ENCODE measurements around the gene LBHD2.

Gene LBHD2

DNA sequence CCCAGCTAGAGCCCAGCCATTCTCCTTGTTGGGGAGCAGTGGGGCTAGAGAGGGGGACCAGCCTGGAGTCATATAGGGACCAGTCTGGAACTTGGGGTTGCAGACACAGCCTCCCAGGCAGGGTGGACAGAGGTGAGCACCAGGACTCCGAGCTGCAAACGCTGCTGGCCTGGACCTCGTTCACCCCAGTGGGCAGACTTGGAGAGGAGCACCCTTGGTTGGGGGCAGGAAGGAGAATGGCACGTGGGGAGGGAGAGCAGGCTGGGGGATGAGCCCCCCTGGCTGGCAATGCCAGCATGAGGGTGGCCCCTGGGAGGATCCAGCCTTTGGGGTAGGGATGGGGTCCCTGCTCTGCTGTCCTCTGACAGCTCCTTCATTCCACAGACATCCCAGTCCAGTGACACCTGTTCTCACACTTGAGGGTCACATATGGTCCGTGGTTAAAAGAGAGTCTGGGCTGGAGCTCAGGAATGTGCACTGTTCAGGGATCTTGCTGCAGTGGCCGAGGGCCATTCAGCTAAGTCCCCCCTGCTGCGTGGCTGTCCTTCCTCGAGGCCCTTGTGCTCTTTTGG, 2.8 kb downstream of the LBHD2 start:
- no peak for DNase-seq (ENCODE audit: low read depth)
- H3K4me3 ChIP-seq (replicated peaks; ENCODE audit: low read depth, low read length): no peak overlapping the region
- TF ChIP-seq, protein P1, sequence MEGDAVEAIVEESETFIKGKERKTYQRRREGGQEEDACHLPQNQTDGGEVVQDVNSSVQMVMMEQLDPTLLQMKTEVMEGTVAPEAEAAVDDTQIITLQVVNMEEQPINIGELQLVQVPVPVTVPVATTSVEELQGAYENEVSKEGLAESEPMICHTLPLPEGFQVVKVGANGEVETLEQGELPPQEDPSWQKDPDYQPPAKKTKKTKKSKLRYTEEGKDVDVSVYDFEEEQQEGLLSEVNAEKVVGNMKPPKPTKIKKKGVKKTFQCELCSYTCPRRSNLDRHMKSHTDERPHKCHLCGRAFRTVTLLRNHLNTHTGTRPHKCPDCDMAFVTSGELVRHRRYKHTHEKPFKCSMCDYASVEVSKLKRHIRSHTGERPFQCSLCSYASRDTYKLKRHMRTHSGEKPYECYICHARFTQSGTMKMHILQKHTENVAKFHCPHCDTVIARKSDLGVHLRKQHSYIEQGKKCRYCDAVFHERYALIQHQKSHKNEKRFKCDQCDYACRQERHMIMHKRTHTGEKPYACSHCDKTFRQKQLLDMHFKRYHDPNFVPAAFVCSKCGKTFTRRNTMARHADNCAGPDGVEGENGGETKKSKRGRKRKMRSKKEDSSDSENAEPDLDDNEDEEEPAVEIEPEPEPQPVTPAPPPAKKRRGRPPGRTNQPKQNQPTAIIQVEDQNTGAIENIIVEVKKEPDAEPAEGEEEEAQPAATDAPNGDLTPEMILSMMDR (IDR thresholded peaks at IDR 0.05; ENCODE audit: low read length, missing control alignments): no peak

DNA sequence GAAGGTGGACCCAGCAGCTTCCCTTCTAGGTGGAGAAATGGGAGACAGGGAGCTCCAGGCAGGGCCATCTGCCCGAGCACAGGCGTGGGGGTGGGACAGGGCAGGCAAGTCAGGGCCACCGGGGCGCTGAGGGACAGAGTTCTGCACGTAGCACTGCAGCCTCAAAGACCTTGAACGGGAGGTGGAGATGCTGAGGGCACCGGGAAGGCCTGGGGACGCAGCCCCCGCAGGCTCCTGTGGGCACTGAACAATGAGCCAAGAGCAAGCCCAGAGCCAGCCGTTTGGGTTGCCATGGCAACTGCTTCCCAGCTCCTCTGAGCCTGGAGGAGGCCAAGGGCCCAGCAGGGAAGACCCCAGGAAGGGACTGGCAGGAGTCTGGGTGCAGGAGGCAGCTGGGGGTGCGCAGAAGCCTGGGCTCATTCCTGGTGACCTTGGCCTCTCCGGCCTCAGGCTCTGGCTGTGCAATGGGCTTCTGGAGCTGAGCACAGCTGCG, 3.4 kb downstream of the LBHD2 start:
- no peak for DNase-seq (ENCODE audit: low read depth)
- no peak overlapping the region for H3K4me3 ChIP-seq (replicated peaks; ENCODE audit: low read depth, low read length)
- TF ChIP-seq, protein P1 (IDR thresholded peaks at IDR 0.05; ENCODE audit: low read length, missing control alignments): no peak

DNA sequence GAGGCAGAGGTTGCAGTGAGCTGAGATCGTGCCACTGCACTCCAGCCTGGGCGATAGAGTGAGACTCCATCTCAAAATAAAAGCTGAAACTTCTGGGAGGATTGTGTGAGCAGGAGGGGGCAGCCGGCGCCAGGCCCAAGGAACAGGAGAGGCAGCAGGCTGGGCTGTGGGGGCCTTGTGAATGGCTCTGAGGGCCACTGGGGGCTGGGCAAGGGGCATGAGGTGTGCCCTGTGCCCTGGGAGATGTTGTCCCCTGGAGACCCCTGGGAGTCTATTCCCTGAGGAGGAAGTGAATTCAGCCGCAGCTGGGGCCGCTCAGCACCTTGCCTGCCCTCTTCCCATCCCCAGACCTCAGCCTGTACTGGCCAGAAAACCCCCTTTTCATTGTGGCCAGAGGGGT, 4.9 kb downstream of the LBHD2 start:
- H3K4me3 ChIP-seq (replicated peaks; ENCODE audit: low read depth, low read length): no peak overlapping the region
- TF ChIP-seq, protein P1 (IDR thresholded peaks at IDR 0.05; ENCODE audit: low read length, missing control alignments): no peak
- DNase-seq (ENCODE audit: low read depth): no peak

DNA sequence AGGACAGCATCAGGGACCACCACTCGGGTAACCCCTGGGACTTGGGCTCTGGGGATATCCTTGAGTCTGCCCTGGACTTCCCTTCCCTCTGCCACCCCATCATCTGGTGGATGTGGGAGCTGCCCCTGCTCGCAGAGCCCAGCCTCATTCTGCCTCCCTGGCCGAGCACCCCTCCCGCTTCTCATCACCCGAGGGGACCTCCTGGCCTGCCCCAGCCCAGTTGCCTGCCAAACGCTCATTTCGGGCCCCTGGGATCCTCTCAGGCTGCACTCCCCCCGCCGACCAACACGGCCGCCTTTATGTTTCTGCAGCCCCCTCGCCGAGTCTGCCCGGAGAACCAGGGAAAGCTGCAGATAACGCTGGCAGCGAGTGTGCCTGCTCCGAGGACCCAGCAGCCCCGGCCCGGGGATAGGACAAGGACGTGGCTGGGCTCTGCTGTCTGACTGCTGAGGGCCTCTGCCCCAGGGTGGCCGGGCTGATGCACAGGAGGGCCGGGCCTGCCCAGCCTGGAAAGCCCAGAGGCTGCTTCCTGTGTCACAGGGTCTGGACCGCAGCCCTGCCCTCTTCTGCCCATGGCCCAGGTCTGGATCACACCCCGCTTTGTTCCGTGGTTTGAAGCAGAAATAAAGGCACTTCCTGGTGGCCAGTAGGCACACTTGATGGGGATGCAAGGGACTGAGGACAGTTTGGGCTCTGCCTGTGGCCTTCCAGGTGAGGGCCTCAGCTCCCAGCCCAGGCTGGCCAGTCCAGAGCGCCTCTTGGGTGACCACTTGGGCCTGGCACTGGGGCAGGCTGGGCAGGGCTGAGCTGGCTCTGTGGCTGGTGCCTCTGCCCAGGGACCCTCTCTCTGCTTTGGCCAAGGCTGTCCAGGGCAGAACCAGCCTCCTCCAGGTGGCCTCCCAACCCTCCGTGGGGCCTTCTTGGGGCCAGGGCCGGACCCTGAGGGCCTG, 5.7 kb downstream of the LBHD2 start:
- TF ChIP-seq, protein P1 (IDR thresholded peaks at IDR 0.05; ENCODE audit: low read length, missing control alignments): no peak
- no peak for DNase-seq (ENCODE audit: low read depth)
- no peak overlapping the region for H3K4me3 ChIP-seq (replicated peaks; ENCODE audit: low read depth, low read length)

DNA sequence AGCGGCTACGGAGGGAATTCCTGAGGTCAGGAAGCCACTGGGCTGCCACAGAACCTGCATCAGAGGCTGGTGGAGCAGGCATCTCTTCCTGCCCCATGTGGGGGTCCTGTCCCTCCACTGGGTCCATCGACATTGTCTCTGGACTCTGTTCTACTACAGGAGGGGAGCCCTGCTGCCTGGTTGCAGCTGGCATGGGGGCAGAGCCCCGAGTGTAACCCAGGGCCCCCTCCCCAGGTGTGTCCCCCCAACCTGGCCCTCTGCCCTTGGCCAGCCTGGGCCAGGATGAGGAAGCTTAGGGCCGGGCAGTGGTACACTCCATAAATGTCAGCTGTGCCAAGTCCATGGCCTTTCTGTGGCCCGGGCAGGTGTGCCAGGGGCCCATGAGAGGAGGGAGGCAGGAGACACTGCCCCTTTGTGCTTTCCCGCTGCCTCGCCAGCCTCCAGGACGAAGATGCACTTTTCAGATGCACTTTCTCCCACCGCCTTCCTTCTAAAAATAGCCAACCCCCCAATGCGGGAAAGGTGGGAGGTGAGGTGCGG, 6.5 kb downstream of the LBHD2 start:
- no peak for DNase-seq (ENCODE audit: low read depth)
- no peak overlapping the region for H3K4me3 ChIP-seq (replicated peaks; ENCODE audit: low read depth, low read length)
- TF ChIP-seq, protein P1 (IDR thresholded peaks at IDR 0.05; ENCODE audit: low read length, missing control alignments): no peak

DNA sequence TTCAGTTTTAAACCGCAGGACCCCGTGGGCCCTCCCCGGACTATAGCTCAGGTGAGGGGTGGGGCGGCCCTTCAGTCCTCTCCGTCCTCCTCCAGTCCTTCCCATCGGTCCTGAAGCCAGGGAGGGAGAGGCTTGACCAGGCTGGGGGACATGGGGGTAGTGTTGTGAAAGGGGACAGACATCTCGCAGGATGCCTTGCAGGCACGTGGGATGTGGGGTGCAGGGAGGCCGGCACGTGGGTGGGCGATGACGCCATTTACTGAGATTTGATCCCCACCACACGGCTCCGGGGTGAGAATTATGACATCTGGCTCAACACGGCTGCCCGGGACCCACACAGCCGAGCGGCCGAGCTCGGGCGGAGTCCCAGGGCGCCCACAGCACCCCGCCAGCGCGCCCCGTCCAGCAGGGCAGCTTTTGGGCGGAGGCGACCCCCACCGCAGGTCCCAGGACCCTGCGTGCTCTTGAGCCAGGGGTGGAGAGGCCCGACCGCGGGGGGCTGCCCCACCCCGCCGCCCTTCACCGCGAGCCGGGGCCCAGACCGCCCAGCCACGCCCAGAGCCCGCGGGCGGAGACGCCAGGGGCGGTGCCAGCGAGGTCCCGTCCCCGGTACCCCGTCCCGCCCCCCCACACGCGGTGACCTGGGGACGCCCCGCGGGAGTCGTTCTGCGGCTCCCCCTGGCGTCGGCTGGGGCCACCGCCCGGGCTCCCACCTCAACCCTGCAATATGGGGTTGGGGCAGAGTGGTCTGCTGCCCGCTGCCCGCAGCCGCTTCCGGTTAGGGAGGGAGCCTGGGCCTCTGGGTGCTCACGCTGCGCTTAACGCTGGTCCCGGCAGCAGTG, 7.3 kb downstream of the LBHD2 start:
- peak overlapping the region; percentile 29 for H3K4me3 ChIP-seq (replicated peaks; ENCODE audit: low read depth, low read length)
- peak; percentile 27 for DNase-seq (ENCODE audit: low read depth)
- TF ChIP-seq, protein P1 (IDR thresholded peaks at IDR 0.05; ENCODE audit: low read length, missing control alignments): peak; percentile 22

All from fibroblast of pulmonary artery (primary cell).